Nucleus accumbens (tissue), 56 donors: ENCODE results near the gene GNL3.
"Not testable (repeated sequence)": the region's sequence is repeated elsewhere in the genome, so short reads cannot be mapped to it uniquely, and the experiment has no call there.

Source experiments
- DNase-seq, 56 donors: peaks; one replicate each; lab custom pipeline; 2025; lab: John Stamatoyannopoulos, UW

The GNL3 gene

GRCh38 chr3:52715714-52716305 lies 30.0 kb downstream of the GNL3 start:
- DNase-seq, result no peak

- DNase-seq, result no peak
Measured at GRCh38 chr3:52719618-52720017, 33.8 kb downstream of the GNL3 start.

GRCh38 chr3:52721002-52721729 lies 35.3 kb downstream of the GNL3 start:
- DNase-seq, result peak in 2 of 56 donors; percentile 7 to 16

GRCh38 chr3:52721730-52722008 lies 35.8 kb downstream of the GNL3 start:
- DNase-seq, result no peak

- no peak for DNase-seq
Measured at GRCh38 chr3:52722491-52722890, 36.7 kb downstream of the GNL3 start.

GRCh38 chr3:52723935-52724334 lies 38.1 kb downstream of the GNL3 start:
- DNase-seq, result no peak

- no peak for DNase-seq
Measured at GRCh38 chr3:52724511-52724910, 38.7 kb downstream of the GNL3 start.

GRCh38 chr3:52728753-52729152 lies 42.9 kb downstream of the GNL3 start:
- not testable (repeated sequence) for DNase-seq

GRCh38 chr3:52730681-52731080 lies 44.8 kb downstream of the GNL3 start:
- no peak for DNase-seq

- DNase-seq, result no peak
Measured at GRCh38 chr3:52731590-52731989, 45.8 kb downstream of the GNL3 start.

GRCh38 chr3:52733256-52733891 lies 47.5 kb downstream of the GNL3 start:
- DNase-seq, result no peak

GRCh38 chr3:52739730-52740129 lies 53.9 kb downstream of the GNL3 start:
- DNase-seq, result no peak

- DNase-seq, result no peak
Measured at GRCh38 chr3:52742418-52743041, 56.7 kb downstream of the GNL3 start.

- no peak for DNase-seq
Measured at GRCh38 chr3:52743152-52743551, 57.3 kb downstream of the GNL3 start.

GRCh38 chr3:52743721-52744120 lies 57.9 kb downstream of the GNL3 start:
- no peak for DNase-seq
